MM.1S (cell line): ENCODE measurements around the gene CREB5.

Source experiments
- CTCF ChIP-seq: fragments of 300-600 bp; sonication (generic); IDR thresholded peaks from 2 replicates; pipeline ENCODE4 v1.5.1; 2016; ENCODE audit warnings: antibody characterized with exemption, low read length, mixed read lengths
- EZH2 ChIP-seq: fragments of 300-600 bp; sonication (generic); optimal IDR thresholded peaks from 2 replicates; pipeline ENCODE3; 2017; ENCODE audit warnings: low read depth, mild to moderate bottlenecking, antibody characterized with exemption, low read length, mixed read lengths
- EZH2phosphoT487 ChIP-seq: fragments of 300-600 bp; sonication (generic); IDR thresholded peaks from 2 replicates; pipeline ENCODE4 v1.6.1; 2018; ENCODE audit warnings: antibody characterized with exemption, low read length

- no peak for TF ChIP-seq CTCF
- no peak for TF ChIP-seq EZH2
- no peak for TF ChIP-seq EZH2phosphoT487
Measured at GRCh38 chr7:28547115-28547514, 134.8 kb downstream of the CREB5 start.
